Keratinocyte (primary cell): ENCODE data around the gene C5AR1. TPM values are rescaled to one million over a fixed set of nuclear protein-coding genes. Genes with fewer than 3 reads are reported as not detected.
"Not testable (repeated sequence)": the region's sequence is repeated elsewhere in the genome, so short reads cannot be mapped to it uniquely, and the experiment has no call there.

Source experiments
- DNase-seq: peaks from one replicate; pipeline ENCODE4 v3.0.0-alpha.2; 2011; ENCODE audit warnings: low read depth, missing footprints, low spot score
- FAIRE-seq: peaks from 2 replicates; lab custom pipeline; 2011; peaks lifted over from hg19 to GRCh38; lab: Jason Lieb, UNC
- H2AFZ ChIP-seq: 2 replicates; pipeline ENCODE4 v1.6.0; 2012; ENCODE audit warnings: low read length, control low read depth, inconsistent platforms; ENCODE audit not compliant: control insufficient read depth
- H3K27ac ChIP-seq: 2 replicates; pipeline ENCODE4 v1.5.1; 2011; ENCODE audit warnings: low read length; ENCODE audit not compliant: control insufficient read depth, insufficient read depth
- H3K27me3 ChIP-seq: 3 replicates; pipeline ENCODE4 v1.6.0; 2011; ENCODE audit warnings: low read length; ENCODE audit not compliant: control insufficient read depth, insufficient read depth; ENCODE audit errors: extremely low read depth
- H3K36me3 ChIP-seq, 2 experiments: 2 replicates in 1 of 2; 3 replicates in 1 of 2; pipeline ENCODE4 v1.5.1; 2011; ENCODE audit warnings: low read length in 2 of 2, mild to moderate bottlenecking in 1 of 2; ENCODE audit not compliant: control insufficient read depth in 2 of 2, insufficient read depth in 2 of 2; ENCODE audit errors: extremely low read depth in 1 of 2
- H3K4me1 ChIP-seq: 3 replicates; pipeline ENCODE4 v1.5.1; 2011; ENCODE audit warnings: low read length; ENCODE audit not compliant: control insufficient read depth, insufficient read depth; ENCODE audit errors: extremely low read depth
- H3K4me2 ChIP-seq: 3 replicates; pipeline ENCODE4 v1.6.0; 2011; ENCODE audit warnings: low read depth, low read length; ENCODE audit not compliant: control insufficient read depth, insufficient read depth; ENCODE audit errors: extremely low read depth
- H3K4me3 ChIP-seq, 3 experiments: fragments of 200-600 bp in 1 of 3; sonication (generic) in 1 of 3; 2 replicates in 2 of 3; 3 replicates in 1 of 3; pipeline ENCODE4 v1.5.1; 2011 to 2016; ENCODE audit warnings: low read length in 3 of 3, mild to moderate bottlenecking in 3 of 3, control low read depth in 2 of 3, inconsistent platforms in 1 of 3, low read depth in 1 of 3, mixed read lengths in 1 of 3, mixed run types in 1 of 3, moderate library complexity in 1 of 3; ENCODE audit not compliant: control insufficient read depth in 2 of 3, insufficient read depth in 2 of 3; ENCODE audit errors: extremely low read depth in 1 of 3
- H3K79me2 ChIP-seq: 2 replicates; pipeline ENCODE4 v1.6.0; 2012; ENCODE audit warnings: low read length; ENCODE audit not compliant: control insufficient read depth, insufficient read depth
- H3K9ac ChIP-seq: 3 replicates; pipeline ENCODE4 v1.6.0; 2011; ENCODE audit warnings: low read length; ENCODE audit not compliant: control insufficient read depth, insufficient read depth; ENCODE audit errors: extremely low read depth
- H3K9me1 ChIP-seq: 3 replicates; pipeline ENCODE4 v1.6.0; 2011; ENCODE audit warnings: low read length; ENCODE audit not compliant: control insufficient read depth, insufficient read depth; ENCODE audit errors: extremely low read depth
- H3K9me3 ChIP-seq: 2 replicates; pipeline ENCODE4 v1.5.1; 2012; ENCODE audit warnings: low read depth, low read length; ENCODE audit not compliant: control insufficient read depth
- H4K20me1 ChIP-seq: 3 replicates; pipeline ENCODE4 v1.6.0; 2011; ENCODE audit warnings: low read length; ENCODE audit not compliant: control insufficient read depth, insufficient read depth; ENCODE audit errors: extremely low read depth
- EZH2 ChIP-seq: IDR thresholded peaks from one replicate; pipeline ENCODE4 v1.6.1; 2012; ENCODE audit warnings: inconsistent platforms, mild to moderate bottlenecking, low read length, moderate library complexity
- dilution Hi-C: fragments of 300-500 bp; cut with MboI; formaldehyde crosslinking; loops from one replicate; pipeline ENCODE4 v1.7.0; 2020; ENCODE audit warnings: low sequenced_read_pairs; ENCODE audit not compliant: extremely low pct_ligation_motif_present
- polyA plus RNA-seq, 5 experiments: library from polyadenylated mRNA; depleted of rRNA in 3 of 5; stranded (reverse) in 3 of 5; stranded (forward) in 1 of 5; unstranded in 1 of 5; fragments of >200 nt; gene quantifications; 1 replicate in 1 of 5; 2 replicates in 3 of 5; 3 replicates in 1 of 5; pipeline versions ENCODE4 v1.2.1 to v1.2.3, GENCODE V29; 2011 to 2012; ENCODE audit warnings: missing spikeins in 2 of 5, low read depth in 1 of 5, low replicate concordance in 1 of 5
- TF ChIP-seq, protein P1 (sequence below), 3 experiments: IDR thresholded peaks in 1 of 3; conservative IDR thresholded peaks in 1 of 3; optimal IDR thresholded peaks in 1 of 3; 2 replicates in 2 of 3; 3 replicates in 1 of 3; pipeline versions ENCODE3 to v1.5.1; 2011; ENCODE audit warnings: low read length in 3 of 3, mild to moderate bottlenecking in 3 of 3, moderate library complexity in 2 of 3, control low read depth in 1 of 3, inconsistent platforms in 1 of 3; ENCODE audit not compliant: insufficient read depth in 2 of 3; ENCODE audit errors: extremely low read depth in 1 of 3

The C5AR1 gene
- polyA plus RNA-seq, 1 donor (not counting 4 experiments of a cell fraction or from before 2014, with no cell fraction given), result 0.42 TPM

DNA sequence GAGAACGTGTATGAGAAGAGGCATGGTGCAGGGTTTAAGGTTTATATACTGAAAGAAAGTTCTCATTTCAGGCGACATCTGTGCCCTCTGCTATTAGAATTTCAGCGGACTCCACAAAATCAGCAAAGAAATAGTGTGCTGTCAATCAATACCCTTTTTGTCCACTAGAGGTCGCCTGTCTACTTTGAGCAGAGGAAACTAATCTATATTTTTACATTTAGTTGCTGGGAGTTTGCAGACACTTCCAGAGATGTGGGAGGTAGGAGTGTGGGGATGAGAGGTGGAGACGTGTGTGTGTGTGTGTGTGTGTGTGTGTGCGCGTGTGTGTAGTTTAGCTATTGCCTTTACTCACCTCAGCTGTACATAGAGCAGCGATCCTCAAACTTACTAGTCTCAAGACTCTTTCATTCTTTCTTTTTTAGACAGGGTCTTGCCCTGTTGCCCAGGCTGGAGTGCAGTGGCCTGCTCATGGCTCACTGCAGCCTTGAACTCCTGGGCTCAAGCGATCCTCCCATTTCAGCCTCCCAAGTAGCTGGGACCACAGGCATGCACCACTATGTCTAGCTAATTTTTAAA, 25.2 kb upstream of the C5AR1 start:
- peaks cover 7% of the 10 kb centered on the region for H3K4me1 ChIP-seq
- no peak overlapping the region for H3K27ac ChIP-seq
- H3K27me3 ChIP-seq, result no peaks in the 10 kb centered on the region
- H3K4me2 ChIP-seq, result no peak overlapping the region
- FAIRE-seq (no peak), DNase-seq (no peak)
- no peak for TF ChIP-seq EZH2
- TF ChIP-seq, protein P1, sequence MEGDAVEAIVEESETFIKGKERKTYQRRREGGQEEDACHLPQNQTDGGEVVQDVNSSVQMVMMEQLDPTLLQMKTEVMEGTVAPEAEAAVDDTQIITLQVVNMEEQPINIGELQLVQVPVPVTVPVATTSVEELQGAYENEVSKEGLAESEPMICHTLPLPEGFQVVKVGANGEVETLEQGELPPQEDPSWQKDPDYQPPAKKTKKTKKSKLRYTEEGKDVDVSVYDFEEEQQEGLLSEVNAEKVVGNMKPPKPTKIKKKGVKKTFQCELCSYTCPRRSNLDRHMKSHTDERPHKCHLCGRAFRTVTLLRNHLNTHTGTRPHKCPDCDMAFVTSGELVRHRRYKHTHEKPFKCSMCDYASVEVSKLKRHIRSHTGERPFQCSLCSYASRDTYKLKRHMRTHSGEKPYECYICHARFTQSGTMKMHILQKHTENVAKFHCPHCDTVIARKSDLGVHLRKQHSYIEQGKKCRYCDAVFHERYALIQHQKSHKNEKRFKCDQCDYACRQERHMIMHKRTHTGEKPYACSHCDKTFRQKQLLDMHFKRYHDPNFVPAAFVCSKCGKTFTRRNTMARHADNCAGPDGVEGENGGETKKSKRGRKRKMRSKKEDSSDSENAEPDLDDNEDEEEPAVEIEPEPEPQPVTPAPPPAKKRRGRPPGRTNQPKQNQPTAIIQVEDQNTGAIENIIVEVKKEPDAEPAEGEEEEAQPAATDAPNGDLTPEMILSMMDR (optimal IDR thresholded peaks at IDR 0.05 in 1 of 3, IDR thresholded peaks at IDR 0.05 in 1 of 3, conservative IDR thresholded peaks at IDR 0.05 in 1 of 3; ENCODE audit: extremely low read depth in 1 of 3, insufficient read depth in 2 of 3, low read length in 3 of 3), result peak; percentile 26 to 86 (median 70)
- no peaks in the 10 kb centered on the region for H3K79me2 ChIP-seq
- no peaks in the 10 kb centered on the region for H4K20me1 ChIP-seq
- H2AFZ ChIP-seq, result no peak overlapping the region
- H3K9me3 ChIP-seq, result no peaks in the 10 kb centered on the region
- dilution Hi-C loops, result no loop called here
- no peak overlapping the region for H3K4me3 ChIP-seq
- H3K9ac ChIP-seq, result no peak overlapping the region
- H3K9me1 ChIP-seq, result no peaks in the 10 kb centered on the region
- no peaks in the 10 kb centered on the region for H3K36me3 ChIP-seq

DNA sequence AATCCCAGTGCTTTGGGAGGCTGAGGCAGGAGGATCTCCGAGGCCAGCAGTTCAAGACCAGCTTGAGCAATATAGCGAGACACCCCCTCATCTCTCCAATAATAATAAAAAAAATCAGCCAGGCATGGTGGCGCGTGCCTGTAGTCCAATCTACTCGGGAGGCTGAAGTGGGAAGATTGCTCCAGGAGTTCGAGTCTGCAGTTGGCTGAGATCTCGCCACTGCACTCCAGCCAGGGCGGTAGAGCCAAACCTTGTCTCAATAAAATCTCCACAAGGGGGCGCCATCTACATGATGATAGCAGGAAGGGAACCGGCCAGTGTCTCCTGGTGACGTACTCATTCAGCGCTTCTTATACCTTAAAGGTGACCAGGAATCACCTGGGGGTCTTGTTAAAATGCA, 13.6 kb upstream of the C5AR1 start:
- H3K27ac ChIP-seq, result no peak overlapping the region
- H3K4me3 ChIP-seq, result no peak overlapping the region
- dilution Hi-C loops, result no loop called here
- H3K9me1 ChIP-seq, result no peaks in the 10 kb centered on the region
- no peaks in the 10 kb centered on the region for H3K27me3 ChIP-seq
- no peak overlapping the region for H3K9ac ChIP-seq
- H3K4me1 ChIP-seq, result no peaks in the 10 kb centered on the region
- H3K9me3 ChIP-seq, result no peaks in the 10 kb centered on the region
- FAIRE-seq (peak; percentile 93), DNase-seq (no peak)
- H2AFZ ChIP-seq, result no peak overlapping the region
- H3K79me2 ChIP-seq, result no peaks in the 10 kb centered on the region
- TF ChIP-seq, protein P1 (optimal IDR thresholded peaks at IDR 0.05 in 1 of 3, IDR thresholded peaks at IDR 0.05 in 1 of 3, conservative IDR thresholded peaks at IDR 0.05 in 1 of 3; ENCODE audit: extremely low read depth in 1 of 3, insufficient read depth in 2 of 3, low read length in 3 of 3), result peak; percentile 64 to 87 (median 65)
- no peak for TF ChIP-seq EZH2
- H3K4me2 ChIP-seq, result no peak overlapping the region
- no peaks in the 10 kb centered on the region for H4K20me1 ChIP-seq
- H3K36me3 ChIP-seq, result no peaks in the 10 kb centered on the region

DNA sequence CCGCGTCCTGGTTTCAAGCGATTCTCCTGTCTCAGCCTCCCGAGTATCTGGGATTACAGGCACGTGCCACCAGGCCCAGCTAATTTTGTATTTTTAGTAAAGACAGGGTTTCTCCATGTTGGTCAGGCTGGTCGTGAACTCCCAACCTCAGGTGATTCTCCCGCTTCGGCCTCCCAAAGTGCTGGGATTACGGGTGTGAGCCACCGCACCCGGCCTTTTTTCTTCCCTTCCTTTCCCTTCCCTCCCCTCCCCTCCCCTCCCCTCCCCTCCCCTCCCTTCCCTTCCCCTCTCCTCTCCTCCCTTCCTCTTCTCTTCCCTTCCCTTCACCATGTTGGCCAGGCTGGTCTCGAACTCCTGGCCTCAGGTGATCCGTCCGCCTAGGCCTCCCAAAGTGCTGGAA, 8.8 kb upstream of the C5AR1 start:
- H3K27ac ChIP-seq, dilution Hi-C loops, DNase-seq: not testable (repeated sequence)

More for the DNA sequence above, 8.8 kb upstream of the C5AR1 start:
- not testable (repeated sequence) for H3K9ac ChIP-seq, H3K4me3 ChIP-seq, H3K27me3 ChIP-seq, H2AFZ ChIP-seq, H3K9me3 ChIP-seq, H3K4me1 ChIP-seq, H3K4me2 ChIP-seq, H4K20me1 ChIP-seq, H3K9me1 ChIP-seq, H3K79me2 ChIP-seq, H3K36me3 ChIP-seq, FAIRE-seq
